ENCODE data around the gene HYAL3. TPM values are rescaled to one million over a fixed set of nuclear protein-coding genes. Genes with fewer than 3 reads are reported as not detected.
A peak's percentile ranks its signal among the peaks of the same experiment; 100 is the strongest.
"Not testable (repeated sequence)": the region's sequence is repeated elsewhere in the genome, so short reads cannot be mapped to it uniquely, and the experiment has no call there.

The HYAL3 gene
- total RNA-seq, 1 donor from 2014 or later = 3.7 TPM

DNA sequence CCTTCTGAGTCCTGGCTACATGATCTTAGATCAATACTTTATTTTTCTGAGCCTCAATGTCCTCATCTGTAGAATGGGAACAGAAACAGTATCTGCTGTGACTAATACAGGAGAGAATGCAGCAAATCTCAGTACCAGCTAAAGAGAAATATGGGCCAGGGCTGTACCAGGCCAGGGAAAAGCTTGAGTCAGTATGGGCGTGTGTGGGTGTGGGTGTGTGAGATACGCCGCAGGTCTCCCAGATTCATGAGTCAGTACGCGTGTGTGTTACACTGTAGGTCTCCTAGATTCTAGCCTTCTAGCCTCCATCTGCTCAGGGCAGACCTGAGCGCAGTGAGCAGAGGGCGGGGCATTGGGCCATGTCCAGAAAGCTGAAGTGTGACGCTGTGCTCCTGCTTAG lies 48.0 kb downstream of the HYAL3 start:
- peaks cover 5 to 25% (median 17%) of the 10 kb centered on the region in 3 donors for H3K36me3 ChIP-seq (ENCODE audit: control insufficient read depth in 3 of 3, insufficient read depth in 3 of 3, low read length in 3 of 3)
- H3K4me1 ChIP-seq (ENCODE audit: control insufficient read depth in 3 of 3, insufficient read depth in 3 of 3, low read length in 3 of 3) = peaks cover 70 to 85% (median 85%) of the 10 kb centered on the region in 3 donors
- no peaks in the 10 kb centered on the region for H3K27me3 ChIP-seq (ENCODE audit: control insufficient read depth in 3 of 3, insufficient read depth in 3 of 3, low read length in 3 of 3)
- H3K27ac ChIP-seq (ENCODE audit: low read depth, low read length) = no peak overlapping the region
- H3K9me3 ChIP-seq (ENCODE audit: control insufficient read depth in 3 of 3, low read length in 3 of 3) = no peaks in the 10 kb centered on the region
- no peak overlapping the region for H3K4me3 ChIP-seq (ENCODE audit: low read length in 3 of 3)
- peak overlapping the region in 1 of 3 donors; percentile 33 for H3K9ac ChIP-seq (ENCODE audit: low read depth in 1 of 3, low read length in 3 of 3)

- Histone ChIP-seq H3K4me3 (ENCODE audit: low read length in 3 of 3) (no peak overlapping the region), H3K4me1 (ENCODE audit: control insufficient read depth in 3 of 3, insufficient read depth in 3 of 3, low read length in 3 of 3) (peaks cover 75 to 90% (median 89%) of the 10 kb centered on the region in 3 donors), H3K27me3 (ENCODE audit: control insufficient read depth in 3 of 3, insufficient read depth in 3 of 3, low read length in 3 of 3) (no peaks in the 10 kb centered on the region), H3K36me3 (ENCODE audit: control insufficient read depth in 3 of 3, insufficient read depth in 3 of 3, low read length in 3 of 3) (peaks cover 3 to 23% (median 15%) of the 10 kb centered on the region in 3 donors), H3K27ac (ENCODE audit: low read depth, low read length) (no peak overlapping the region), H3K9me3 (ENCODE audit: control insufficient read depth in 3 of 3, low read length in 3 of 3) (no peaks in the 10 kb centered on the region), H3K9ac (ENCODE audit: low read depth in 1 of 3, low read length in 3 of 3) (peak overlapping the region in 2 of 3 donors; percentile 25 to 51)
These were observed 48.7 kb downstream of the HYAL3 start for GRCh38 chr3:50250514-50250913.

- Histone ChIP-seq H3K4me1 (ENCODE audit: control insufficient read depth in 3 of 3, insufficient read depth in 3 of 3, low read length in 3 of 3) (peaks cover 72 to 88% (median 87%) of the 10 kb centered on the region in 3 donors), H3K4me3 (ENCODE audit: low read length in 3 of 3) (no peak overlapping the region), H3K27me3 (ENCODE audit: control insufficient read depth in 3 of 3, insufficient read depth in 3 of 3, low read length in 3 of 3) (no peaks in the 10 kb centered on the region), H3K36me3 (ENCODE audit: control insufficient read depth in 3 of 3, insufficient read depth in 3 of 3, low read length in 3 of 3) (peaks cover 3 to 22% (median 13%) of the 10 kb centered on the region in 3 donors), H3K9me3 (ENCODE audit: control insufficient read depth in 3 of 3, low read length in 3 of 3) (no peaks in the 10 kb centered on the region), H3K27ac (ENCODE audit: low read depth, low read length) (no peak overlapping the region), H3K9ac (ENCODE audit: low read depth in 1 of 3, low read length in 3 of 3) (peak overlapping the region; percentile 11 to 68 (median 23))
These were observed 49.7 kb downstream of the HYAL3 start for GRCh38 chr3:50249457-50249856.

DNA sequence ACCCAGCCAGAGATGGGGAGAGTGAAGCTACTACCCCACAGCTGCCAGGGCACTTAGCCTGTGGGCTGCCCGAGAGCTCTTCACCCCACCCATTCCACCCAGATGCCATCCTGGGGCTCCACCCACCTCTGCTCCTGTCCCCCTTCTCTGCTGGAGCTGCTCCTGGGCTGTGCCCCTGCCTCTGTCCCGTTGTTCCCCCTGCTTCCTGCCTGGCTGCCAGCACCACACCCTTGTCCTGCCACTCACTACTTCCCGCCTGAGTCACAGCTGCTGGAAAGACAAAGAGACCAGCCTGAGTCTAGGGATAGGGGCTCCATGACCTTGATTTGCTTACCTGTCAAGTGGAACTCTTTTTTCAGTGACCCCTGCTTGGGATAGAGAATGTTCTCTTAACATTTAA lies 50.8 kb downstream of the HYAL3 start:
- H3K9ac ChIP-seq (ENCODE audit: low read depth in 1 of 3, low read length in 3 of 3) = peak overlapping the region; percentile 7 to 68 (median 59)
- no peaks in the 10 kb centered on the region for H3K27me3 ChIP-seq (ENCODE audit: control insufficient read depth in 3 of 3, insufficient read depth in 3 of 3, low read length in 3 of 3)
- H3K4me3 ChIP-seq (ENCODE audit: low read length in 3 of 3) = no peak overlapping the region
- peaks cover 76 to 87% (median 86%) of the 10 kb centered on the region in 3 donors for H3K4me1 ChIP-seq (ENCODE audit: control insufficient read depth in 3 of 3, insufficient read depth in 3 of 3, low read length in 3 of 3)
- H3K9me3 ChIP-seq (ENCODE audit: control insufficient read depth in 3 of 3, low read length in 3 of 3) = no peaks in the 10 kb centered on the region
- peaks cover 3 to 16% (median 9%) of the 10 kb centered on the region in 3 donors for H3K36me3 ChIP-seq (ENCODE audit: control insufficient read depth in 3 of 3, insufficient read depth in 3 of 3, low read length in 3 of 3)
- H3K27ac ChIP-seq (ENCODE audit: low read depth, low read length) = peak overlapping the region; percentile 23

GRCh38 chr3:50246517-50246954 lies 52.7 kb downstream of the HYAL3 start:
- Histone ChIP-seq H3K9me3 (ENCODE audit: control insufficient read depth in 3 of 3, low read length in 3 of 3) (no peaks in the 10 kb centered on the region), H3K27me3 (ENCODE audit: control insufficient read depth in 3 of 3, insufficient read depth in 3 of 3, low read length in 3 of 3) (no peaks in the 10 kb centered on the region), H3K4me3 (ENCODE audit: low read length in 3 of 3) (peak overlapping the region; percentile 20 to 81 (median 74)), H3K4me1 (ENCODE audit: control insufficient read depth in 3 of 3, insufficient read depth in 3 of 3, low read length in 3 of 3) (peaks cover 86 to 95% (median 92%) of the 10 kb centered on the region in 3 donors), H3K36me3 (ENCODE audit: control insufficient read depth in 3 of 3, insufficient read depth in 3 of 3, low read length in 3 of 3) (peaks cover 0 to 6% (median 4%) of the 10 kb centered on the region in 3 donors), H3K27ac (ENCODE audit: low read depth, low read length) (peak overlapping the region; percentile 80), H3K9ac (ENCODE audit: low read depth in 1 of 3, low read length in 3 of 3) (peak overlapping the region; percentile 61 to 83 (median 80))

DNA sequence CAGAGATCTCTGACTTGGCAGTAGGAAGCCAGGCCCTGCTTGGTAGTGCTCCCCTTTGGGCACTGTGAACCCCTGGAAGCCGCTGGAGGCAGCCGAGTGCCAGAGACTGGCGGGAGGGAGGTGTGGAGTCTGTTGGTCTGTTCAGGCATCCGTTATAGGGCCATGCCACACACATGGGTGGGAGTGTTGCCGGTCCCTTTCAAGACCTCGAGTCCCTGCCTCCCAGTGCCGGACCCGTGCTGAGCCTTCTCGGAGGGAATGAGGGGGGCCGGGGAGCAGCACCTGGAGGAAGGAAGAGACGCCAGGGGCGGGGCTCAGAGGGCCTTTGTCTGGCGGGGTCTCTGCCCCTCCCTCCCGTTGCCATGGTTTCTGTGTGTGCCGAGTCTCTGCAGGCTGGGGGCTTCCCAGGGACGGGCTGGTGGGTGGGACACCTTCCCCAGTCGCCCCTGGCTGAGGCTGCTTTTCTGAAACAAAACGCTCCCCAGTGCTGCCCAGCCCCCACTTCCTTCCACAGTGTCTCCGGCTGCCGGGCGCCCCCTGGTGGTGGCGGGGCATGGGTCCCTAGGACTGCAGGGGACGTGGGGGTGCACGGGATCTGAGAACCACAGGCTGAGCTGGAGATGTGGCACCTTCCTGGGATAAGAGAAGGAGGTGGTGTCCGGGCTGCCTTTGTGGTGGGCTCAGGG lies 53.2 kb downstream of the HYAL3 start:
- Histone ChIP-seq H3K36me3 (ENCODE audit: control insufficient read depth in 3 of 3, insufficient read depth in 3 of 3, low read length in 3 of 3) (peaks cover 0 to 6% (median 4%) of the 10 kb centered on the region in 3 donors), H3K9me3 (ENCODE audit: control insufficient read depth in 3 of 3, low read length in 3 of 3) (no peaks in the 10 kb centered on the region), H3K4me1 (ENCODE audit: control insufficient read depth in 3 of 3, insufficient read depth in 3 of 3, low read length in 3 of 3) (peaks cover 88 to 95% (median 92%) of the 10 kb centered on the region in 3 donors), H3K27ac (ENCODE audit: low read depth, low read length) (peak overlapping the region; percentile 80), H3K27me3 (ENCODE audit: control insufficient read depth in 3 of 3, insufficient read depth in 3 of 3, low read length in 3 of 3) (no peaks in the 10 kb centered on the region), H3K9ac (ENCODE audit: low read depth in 1 of 3, low read length in 3 of 3) (peak overlapping the region; percentile 63 to 83 (median 80)), H3K4me3 (ENCODE audit: low read length in 3 of 3) (peak overlapping the region; percentile 72 to 81 (median 74))

DNA sequence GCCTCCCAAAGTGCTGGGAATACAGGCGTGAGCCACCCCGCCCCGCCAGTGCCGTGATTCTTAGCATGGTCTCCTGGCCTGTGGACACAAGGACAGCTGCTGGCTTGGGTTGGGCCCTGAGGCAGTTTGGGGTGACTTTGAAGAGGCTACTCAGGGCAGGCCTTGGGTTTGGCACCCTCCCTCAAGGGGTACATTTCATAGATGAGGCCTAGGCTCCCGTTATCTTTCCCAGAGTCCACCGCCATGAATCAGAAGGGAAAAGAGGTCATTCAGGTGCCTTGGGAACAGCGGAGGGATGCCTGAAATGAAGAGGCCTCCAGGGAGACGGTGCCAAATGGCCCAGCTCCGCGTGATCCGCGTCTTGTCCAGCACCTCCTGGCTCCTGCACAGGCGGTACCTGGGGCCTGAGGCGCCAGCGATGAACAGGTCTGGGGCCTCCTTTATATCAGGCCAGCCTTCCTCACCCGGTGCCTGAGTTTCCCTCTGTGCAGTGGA lies 53.9 kb downstream of the HYAL3 start:
- Histone ChIP-seq H3K27ac (ENCODE audit: low read depth, low read length) (peak overlapping the region; percentile 80), H3K9ac (ENCODE audit: low read depth in 1 of 3, low read length in 3 of 3) (peak overlapping the region; percentile 63 to 83 (median 80)), H3K4me1 (ENCODE audit: control insufficient read depth in 3 of 3, insufficient read depth in 3 of 3, low read length in 3 of 3) (peaks cover 89 to 93% (median 89%) of the 10 kb centered on the region in 3 donors), H3K4me3 (ENCODE audit: low read length in 3 of 3) (peak overlapping the region; percentile 72 to 81 (median 74)), H3K27me3 (ENCODE audit: control insufficient read depth in 3 of 3, insufficient read depth in 3 of 3, low read length in 3 of 3) (no peaks in the 10 kb centered on the region), H3K36me3 (ENCODE audit: control insufficient read depth in 3 of 3, insufficient read depth in 3 of 3, low read length in 3 of 3) (peaks cover 0 to 4% (median 4%) of the 10 kb centered on the region in 3 donors), H3K9me3 (ENCODE audit: control insufficient read depth in 3 of 3, low read length in 3 of 3) (no peaks in the 10 kb centered on the region)

DNA sequence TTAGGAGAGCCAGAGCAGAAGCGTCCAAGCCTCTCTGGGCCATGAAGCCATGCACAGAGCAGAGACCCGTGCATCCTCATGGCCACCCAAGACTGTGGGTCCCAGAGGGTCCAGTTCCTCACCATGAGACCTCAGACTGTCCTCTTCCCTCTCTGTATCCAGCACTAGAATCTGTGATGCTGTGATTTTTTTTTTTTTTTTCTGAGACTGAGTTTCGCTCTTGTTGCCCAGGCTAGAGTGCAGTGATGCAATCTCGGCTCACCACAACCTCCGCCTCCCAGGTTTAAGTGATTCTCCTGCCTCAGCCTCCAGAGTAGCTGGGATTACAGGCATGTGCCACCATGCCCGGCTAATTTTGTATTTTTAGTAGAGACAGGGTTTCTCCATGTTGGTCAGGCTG lies 54.4 kb downstream of the HYAL3 start:
- Histone ChIP-seq H3K4me1 (ENCODE audit: control insufficient read depth in 3 of 3, insufficient read depth in 3 of 3, low read length in 3 of 3) (peaks cover 88 to 93% (median 89%) of the 10 kb centered on the region in 3 donors), H3K27ac (ENCODE audit: low read depth, low read length) (peak overlapping the region; percentile 80), H3K9ac (ENCODE audit: low read depth in 1 of 3, low read length in 3 of 3) (peak overlapping the region in 1 of 3 donors; percentile 54)
- not testable (repeated sequence) for H3K4me3 ChIP-seq (ENCODE audit: low read length in 3 of 3); H3K27me3 ChIP-seq (ENCODE audit: control insufficient read depth in 3 of 3, insufficient read depth in 3 of 3, low read length in 3 of 3); H3K9me3 ChIP-seq (ENCODE audit: control insufficient read depth in 3 of 3, low read length in 3 of 3); H3K36me3 ChIP-seq (ENCODE audit: control insufficient read depth in 3 of 3, insufficient read depth in 3 of 3, low read length in 3 of 3)

DNA sequence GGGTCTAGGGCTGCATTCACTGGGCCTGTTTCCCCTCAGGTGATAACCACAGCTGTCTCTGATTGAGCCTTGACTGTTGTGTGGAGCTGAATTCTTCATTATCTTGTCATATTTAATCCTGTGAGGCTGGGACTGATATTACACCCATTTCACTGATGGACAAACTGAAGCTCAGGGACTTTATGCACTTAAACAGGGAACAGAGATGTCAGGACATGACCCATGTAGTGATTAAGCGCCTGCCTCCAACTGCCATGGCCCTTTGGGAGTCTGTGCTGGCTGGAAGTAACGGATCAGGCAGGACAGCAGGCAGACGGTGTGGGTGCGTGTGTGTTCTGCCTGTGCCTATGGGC lies 55.7 kb downstream of the HYAL3 start:
- Histone ChIP-seq H3K36me3 (ENCODE audit: control insufficient read depth in 3 of 3, insufficient read depth in 3 of 3, low read length in 3 of 3) (peaks cover 0 to 2% (median 0%) of the 10 kb centered on the region in 3 donors), H3K9ac (ENCODE audit: low read depth in 1 of 3, low read length in 3 of 3) (peak overlapping the region; percentile 10 to 71 (median 45)), H3K9me3 (ENCODE audit: control insufficient read depth in 3 of 3, low read length in 3 of 3) (no peaks in the 10 kb centered on the region), H3K4me1 (ENCODE audit: control insufficient read depth in 3 of 3, insufficient read depth in 3 of 3, low read length in 3 of 3) (peaks cover 88 to 93% (median 89%) of the 10 kb centered on the region in 3 donors), H3K27ac (ENCODE audit: low read depth, low read length) (peak overlapping the region; percentile 80), H3K4me3 (ENCODE audit: low read length in 3 of 3) (peak overlapping the region in 1 of 3 donors; percentile 49), H3K27me3 (ENCODE audit: control insufficient read depth in 3 of 3, insufficient read depth in 3 of 3, low read length in 3 of 3) (no peaks in the 10 kb centered on the region)

Measured in skeletal muscle tissue (tissue), 4 donors.